Fibroblast of lung (primary cell): ENCODE data around the gene NFAM1.

Experiments
- CTCF ChIP-seq, 2 donors: IDR thresholded peaks in 1 of 2; conservative IDR thresholded peaks in 1 of 2; 1 replicate in 1 of 2; 2 replicates in 1 of 2; pipeline ENCODE4 v1.5.1; 2011 to 2012; ENCODE audit warnings: low read length in 2 of 2, control low read depth in 1 of 2, inconsistent platforms in 1 of 2, low read depth in 1 of 2, mild to moderate bottlenecking in 1 of 2
- EZH2 ChIP-seq: IDR thresholded peaks from 2 replicates; pipeline ENCODE4 v1.5.1; 2012; ENCODE audit warnings: low read length, control low read depth, mild to moderate bottlenecking; ENCODE audit errors: missing control alignments

GRCh38 chr22:42350373-42350772, 81.8 kb downstream of the NFAM1 start:
- TF ChIP-seq CTCF (conservative IDR thresholded peaks at IDR 0.05 in 1 of 2, IDR thresholded peaks at IDR 0.05 in 1 of 2; ENCODE audit: low read depth in 1 of 2, low read length in 2 of 2), result no peak
- no peak for TF ChIP-seq EZH2
